NCI-H1092 treated with DMSO at 0.1 percent for 48 hours (cell line): Measurements from ENCODE around the gene KRTDAP.

ENCODE experiments used
- DNase-seq: peaks from one replicate; lab custom pipeline; 2025; lab: John Stamatoyannopoulos, UW

KRTDAP gene

DNA sequence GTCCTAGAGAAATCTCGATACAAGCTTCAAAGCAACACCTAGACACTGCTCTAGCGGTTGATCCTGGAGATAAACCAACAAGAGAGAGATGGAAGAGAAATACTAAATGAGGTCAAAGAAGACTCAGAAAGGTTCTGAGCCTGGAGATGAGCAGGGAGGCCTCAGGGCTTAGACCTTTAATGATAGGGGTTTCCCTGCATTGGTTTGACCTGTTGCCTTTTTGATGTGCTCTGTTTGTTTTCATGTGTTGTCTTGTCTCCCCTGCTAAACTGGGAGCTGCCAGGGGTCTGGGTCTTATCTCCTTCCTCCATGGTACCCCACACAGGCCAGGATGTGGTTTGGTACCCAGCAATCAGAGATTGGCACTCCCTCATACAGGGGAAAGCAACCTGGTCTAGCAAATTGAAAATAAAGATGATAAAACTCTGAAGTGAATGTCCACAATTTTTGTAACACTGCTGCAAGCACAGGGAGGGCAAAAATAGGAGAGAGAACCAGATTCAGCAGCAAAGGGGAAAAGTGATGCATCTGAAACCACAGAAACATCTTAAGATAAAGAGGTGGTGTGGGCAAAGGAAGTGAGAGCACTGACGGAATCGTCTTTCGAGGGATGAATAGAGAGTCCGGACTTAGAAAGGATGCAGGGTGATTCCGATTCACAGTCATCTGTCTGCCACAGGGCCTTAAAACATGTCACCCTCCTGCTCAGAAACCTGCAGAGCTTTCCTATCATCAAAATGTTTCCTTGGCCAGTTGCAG is 38.7 kb downstream of the KRTDAP start:
- no peak for DNase-seq

DNA sequence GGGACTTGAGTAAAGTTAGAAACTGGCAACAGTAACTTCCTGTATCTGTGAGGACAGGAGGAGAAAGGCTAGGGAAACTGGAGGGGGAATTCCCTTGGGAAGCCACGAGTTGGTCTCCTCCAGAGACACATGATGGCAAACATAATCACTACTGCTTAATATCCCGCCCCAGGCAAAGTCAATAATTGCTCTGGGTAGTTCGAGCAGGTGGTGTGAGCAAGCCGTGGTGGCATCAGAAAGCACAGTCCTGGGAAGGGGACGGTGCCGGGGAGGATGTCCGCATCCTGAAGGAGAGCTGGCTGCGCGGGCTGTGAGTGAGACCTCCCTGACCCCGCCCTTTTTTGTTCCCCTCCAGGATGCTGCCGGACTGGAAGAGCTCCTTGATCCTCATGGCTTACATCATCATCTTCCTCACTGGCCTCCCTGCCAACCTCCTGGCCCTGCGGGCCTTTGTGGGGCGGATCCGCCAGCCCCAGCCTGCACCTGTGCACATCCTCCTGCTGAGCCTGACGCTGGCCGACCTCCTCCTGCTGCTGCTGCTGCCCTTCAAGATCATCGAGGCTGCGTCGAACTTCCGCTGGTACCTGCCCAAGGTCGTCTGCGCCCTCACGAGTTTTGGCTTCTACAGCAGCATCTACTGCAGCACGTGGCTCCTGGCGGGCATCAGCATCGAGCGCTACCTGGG is 40.8 kb downstream of the KRTDAP start:
- DNase-seq, result no peak

DNA sequence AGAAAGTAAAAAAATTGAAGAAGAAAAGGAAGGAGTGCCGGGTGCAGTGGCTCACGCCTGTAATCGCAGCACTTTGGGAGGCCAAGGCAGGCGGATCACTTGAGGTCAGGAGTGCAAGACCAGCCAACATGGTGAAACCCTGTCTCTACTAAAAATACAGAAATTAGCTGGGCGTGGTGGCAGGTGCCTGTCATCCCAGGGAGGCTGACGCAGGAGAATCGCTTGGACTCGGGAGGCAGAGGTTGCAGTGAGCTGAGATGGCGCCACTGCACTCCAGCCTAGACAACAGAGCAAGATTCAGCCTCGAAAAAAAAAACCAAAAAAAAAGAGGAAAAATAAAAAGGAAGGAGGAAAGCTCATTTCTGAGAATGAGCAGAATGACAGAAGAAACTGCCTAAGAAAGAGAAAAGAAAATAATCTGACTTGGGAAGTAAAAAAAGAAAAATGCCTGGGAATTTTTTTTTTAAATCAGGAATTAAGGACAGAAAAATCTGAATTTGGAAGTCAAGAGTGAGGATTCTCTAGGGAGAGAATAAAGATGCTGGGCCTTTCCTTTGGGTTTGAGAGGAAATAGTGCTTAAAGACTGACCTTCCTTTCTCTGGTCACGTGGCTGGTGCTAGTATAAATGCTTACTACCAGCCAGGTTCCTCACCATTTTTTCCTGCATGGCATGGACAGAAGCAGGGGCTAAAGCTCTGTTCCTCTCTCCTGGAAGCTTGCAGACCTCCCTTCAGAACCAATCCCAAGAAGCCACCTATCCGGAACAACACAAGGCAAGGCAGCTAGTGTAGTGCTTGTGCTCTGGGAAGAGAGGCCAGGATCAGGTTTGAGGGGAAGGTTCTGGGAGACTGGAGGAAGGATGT is 42.4 kb downstream of the KRTDAP start, which contains the start of gene FFAR2:
FFAR2 (plus strand) TSS at position 652 of the 864 bp plus-strand sequence. CDS start 1,458 bp downstream, outside the sequence.
- DNase-seq, result no peak

DNA sequence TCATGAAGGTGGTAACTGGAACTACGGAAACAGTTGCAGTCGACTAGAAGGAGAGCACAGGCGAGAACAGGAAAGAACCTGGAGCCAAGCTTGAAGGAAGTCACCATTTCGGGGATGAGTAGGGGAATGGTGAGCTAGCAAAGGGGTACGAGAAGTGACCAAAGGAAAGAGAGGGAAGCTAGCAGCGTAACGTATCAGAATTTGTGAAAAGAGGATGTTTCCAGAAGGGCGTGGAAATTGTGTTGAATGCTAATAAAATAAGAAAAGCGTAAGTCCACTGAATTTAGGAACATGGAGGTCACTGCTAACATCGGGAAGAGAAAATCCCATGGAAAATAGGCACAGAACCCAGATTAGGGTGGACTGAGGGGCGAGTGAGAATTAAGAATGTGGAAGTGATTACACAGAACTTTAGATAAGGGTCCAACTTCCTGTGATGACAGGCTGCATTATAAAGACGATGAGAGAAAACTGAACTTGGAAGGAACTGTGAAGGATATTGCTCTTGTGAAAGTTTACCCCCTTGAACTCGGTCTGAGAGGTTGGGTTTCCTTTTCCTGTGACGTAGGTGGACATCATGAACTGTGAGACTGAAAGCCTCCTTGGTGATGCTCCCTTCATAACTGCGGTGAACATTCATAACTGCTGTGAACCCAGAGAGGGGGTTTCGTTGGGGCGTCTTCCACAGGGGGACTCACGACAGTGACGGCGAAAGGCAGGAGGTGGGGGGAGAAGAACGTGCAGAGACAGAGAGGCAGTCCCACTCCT is 44.3 kb downstream of the KRTDAP start:
- no peak for DNase-seq

DNA sequence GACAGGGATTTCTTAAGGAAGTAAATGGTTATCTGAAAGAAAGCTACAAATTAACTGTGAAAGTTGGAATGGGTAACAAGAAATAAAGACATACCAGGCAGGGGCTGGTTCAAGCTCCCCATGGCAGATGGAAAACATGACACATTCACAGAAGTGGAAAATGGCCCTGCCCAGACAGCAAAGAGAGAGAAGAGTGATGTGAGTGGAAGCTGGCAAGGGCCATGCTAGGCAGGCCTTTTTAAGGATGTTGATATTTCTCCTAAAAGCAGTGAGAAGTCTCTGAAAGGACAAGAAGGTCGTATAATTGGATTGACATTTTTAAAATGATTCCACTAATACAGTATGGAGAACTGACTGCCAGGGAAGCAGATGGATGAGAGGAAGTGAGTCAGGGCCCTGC is 45.5 kb downstream of the KRTDAP start:
- DNase-seq, result no peak

DNA sequence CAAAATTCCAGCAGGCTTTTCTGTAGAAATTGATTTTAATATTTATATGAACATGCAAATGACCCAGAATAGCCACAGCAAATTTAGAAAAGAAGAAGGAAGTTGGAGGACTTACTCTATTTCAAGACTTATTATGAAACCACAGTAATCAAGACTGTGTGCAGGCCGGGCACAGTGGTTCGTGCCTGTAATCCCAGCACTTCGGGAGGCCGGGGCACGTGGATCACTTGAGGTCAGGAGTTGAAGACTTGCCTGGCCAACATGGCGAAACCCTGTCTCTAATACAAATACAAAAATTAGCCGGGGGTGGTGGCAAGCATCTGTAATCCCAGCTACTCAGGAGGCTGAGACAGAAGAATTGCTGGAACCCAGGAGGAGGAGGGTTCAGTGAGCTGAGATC is 48.2 kb downstream of the KRTDAP start:
- no peak for DNase-seq

DNA sequence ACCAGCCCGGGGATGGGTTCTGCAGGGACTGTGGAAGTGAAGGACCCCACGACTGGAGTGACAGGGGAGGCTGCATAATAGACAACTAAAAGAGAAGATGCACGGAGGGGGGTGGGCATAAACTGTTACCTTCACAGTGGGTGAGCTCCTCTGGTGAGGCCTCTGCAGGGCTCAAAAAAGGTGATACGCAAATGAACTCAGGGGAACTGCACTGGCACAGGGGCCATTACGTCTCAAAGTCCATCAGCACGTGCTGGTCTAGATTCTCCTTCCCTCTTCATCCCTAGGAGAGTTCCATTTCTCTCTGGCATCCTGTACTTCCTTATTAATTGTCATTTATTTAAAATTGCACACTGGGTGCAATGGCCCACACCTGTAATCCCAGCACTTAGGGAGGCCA is 50.3 kb downstream of the KRTDAP start:
- DNase-seq, result no peak

DNA sequence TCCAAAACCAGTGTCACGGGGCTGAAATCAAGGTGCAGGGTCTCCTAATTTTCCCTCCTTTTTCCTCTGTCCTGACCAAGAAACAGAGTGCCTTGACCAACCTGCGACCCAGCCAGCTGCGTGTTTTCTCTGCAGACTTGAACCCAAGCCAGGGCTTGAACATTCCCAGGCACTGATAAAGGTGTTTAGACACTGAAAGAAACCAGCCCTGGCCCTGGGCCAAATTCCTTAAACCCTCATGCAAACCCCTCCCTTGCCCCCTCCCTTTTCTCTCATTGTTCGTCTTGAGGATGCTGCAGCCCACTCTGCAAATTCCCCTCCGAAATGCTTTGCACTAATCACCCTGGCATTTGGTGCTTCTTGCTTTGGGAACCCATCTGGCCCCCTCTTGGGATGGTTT is 51.7 kb downstream of the KRTDAP start:
- DNase-seq, result no peak

DNA sequence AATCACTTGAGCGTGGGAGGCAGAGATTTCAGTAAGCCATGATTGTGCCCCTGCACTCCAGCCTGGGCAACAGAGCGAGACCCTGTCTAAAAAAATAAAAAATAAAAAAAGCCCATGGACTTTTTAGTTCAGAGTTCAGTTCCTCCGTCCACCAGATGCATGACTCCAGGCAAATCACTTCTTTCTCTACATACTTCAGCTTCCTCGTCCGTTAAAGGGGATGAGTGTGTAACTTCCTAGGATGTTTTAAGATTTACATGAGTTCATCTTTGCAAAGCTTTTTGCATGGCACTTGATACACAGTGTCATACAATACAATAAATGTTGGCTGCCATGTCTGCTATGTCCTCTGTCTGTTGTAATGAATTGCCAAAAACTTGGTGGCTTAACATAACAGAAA is 52.2 kb downstream of the KRTDAP start:
- DNase-seq, result no peak

DNA sequence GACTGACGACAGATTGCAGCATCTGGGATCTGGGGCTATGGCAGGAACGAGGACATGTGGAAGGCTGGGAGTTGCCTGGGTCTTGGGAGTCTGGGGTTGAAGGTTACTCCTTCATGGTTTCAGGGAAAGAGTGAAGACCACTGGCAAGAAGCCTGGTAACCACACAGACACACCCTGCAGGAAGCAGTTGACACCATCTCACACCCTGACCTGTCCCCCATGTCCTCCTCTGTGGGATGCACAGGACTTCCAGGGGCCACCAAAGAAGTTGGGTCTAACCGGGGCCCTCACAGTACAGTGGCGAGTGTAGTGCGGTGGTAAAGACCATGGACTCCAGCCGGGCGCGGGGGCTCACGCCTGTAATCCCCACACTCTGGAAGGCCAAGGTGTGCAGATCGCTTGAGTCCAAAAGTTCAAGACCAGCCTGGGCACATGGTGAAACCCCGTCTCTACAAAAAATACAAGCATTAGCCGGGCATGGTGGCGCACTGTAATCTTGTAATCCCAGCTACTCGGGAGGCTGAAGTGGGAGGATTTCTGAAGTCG is 52.8 kb downstream of the KRTDAP start:
- no peak for DNase-seq
